HUES64 (cell line): Measurements from ENCODE around the gene FBXO39.
"Not testable (repeated sequence)": the region's sequence is repeated elsewhere in the genome, so short reads cannot be mapped to it uniquely, and the experiment has no call there.

Source experiments
- H3K27ac ChIP-seq: 2 replicates; pipeline ENCODE4 v1.7.0; 2013; ENCODE audit warnings: low read depth, low read length, inconsistent platforms
- H3K27me3 ChIP-seq: 2 replicates; pipeline ENCODE4 v1.6.1; 2013; ENCODE audit warnings: mild to moderate bottlenecking, low read length; ENCODE audit not compliant: insufficient read depth
- H3K36me3 ChIP-seq: 2 replicates; pipeline ENCODE4 v1.6.1; 2013; ENCODE audit warnings: mild to moderate bottlenecking, low read length; ENCODE audit not compliant: insufficient read depth
- H3K4me1 ChIP-seq: 2 replicates; pipeline ENCODE4 v1.6.1; 2013; ENCODE audit warnings: mild to moderate bottlenecking, low read length, moderate library complexity; ENCODE audit not compliant: insufficient read depth
- H3K4me3 ChIP-seq: 2 replicates; pipeline ENCODE4 v1.5.1; 2013; ENCODE audit warnings: mild to moderate bottlenecking, low read length, moderate library complexity
- H3K9ac ChIP-seq: 2 replicates; pipeline ENCODE4 v1.6.1; 2013; ENCODE audit warnings: mild to moderate bottlenecking, low read depth, low read length
- H3K9me3 ChIP-seq: 2 replicates; pipeline ENCODE4 v1.6.1; 2013; ENCODE audit warnings: low read depth, low read length; ENCODE audit not compliant: insufficient read depth
- WGBS: fragments of 150-250, 120-280 bp; methylation state at CpG from one replicate; pipeline ENCODE4 v1.1.7; 2013; ENCODE audit warnings: missing lambda C conversion rate; 5-methylcytosine and 5-hydroxymethylcytosine counted together

Gene FBXO39

GRCh38 chr17:6793748-6794493, 17.9 kb downstream of the FBXO39 start:
- no peaks in the 10 kb centered on the region for H3K9me3 ChIP-seq
- WGBS: 90% methylated on average over 5 of the region's 5 CpGs

GRCh38 chr17:6796017-6796886, 20.2 kb downstream of the FBXO39 start:
- Histone ChIP-seq H3K9ac (no peak overlapping the region), H3K27me3 (no peaks in the 10 kb centered on the region), H3K4me1 (peaks cover 11% of the 10 kb centered on the region), H3K9me3 (no peaks in the 10 kb centered on the region), H3K4me3 (no peak overlapping the region), H3K27ac (no peak overlapping the region), H3K36me3 (no peaks in the 10 kb centered on the region)
- WGBS: 80% methylated on average over 10 of the region's 10 CpGs

More at GRCh38 chr17:6793748-6794493, 17.9 kb downstream of the FBXO39 start:
- Histone ChIP-seq H3K9ac (no peak overlapping the region), H3K27ac (no peak overlapping the region), H3K4me1 (no peaks in the 10 kb centered on the region), H3K27me3 (peaks cover under 1% of the 10 kb centered on the region; the same call in 1 of the 2 replicates), H3K4me3 (no peak overlapping the region), H3K36me3 (no peaks in the 10 kb centered on the region)

DNA sequence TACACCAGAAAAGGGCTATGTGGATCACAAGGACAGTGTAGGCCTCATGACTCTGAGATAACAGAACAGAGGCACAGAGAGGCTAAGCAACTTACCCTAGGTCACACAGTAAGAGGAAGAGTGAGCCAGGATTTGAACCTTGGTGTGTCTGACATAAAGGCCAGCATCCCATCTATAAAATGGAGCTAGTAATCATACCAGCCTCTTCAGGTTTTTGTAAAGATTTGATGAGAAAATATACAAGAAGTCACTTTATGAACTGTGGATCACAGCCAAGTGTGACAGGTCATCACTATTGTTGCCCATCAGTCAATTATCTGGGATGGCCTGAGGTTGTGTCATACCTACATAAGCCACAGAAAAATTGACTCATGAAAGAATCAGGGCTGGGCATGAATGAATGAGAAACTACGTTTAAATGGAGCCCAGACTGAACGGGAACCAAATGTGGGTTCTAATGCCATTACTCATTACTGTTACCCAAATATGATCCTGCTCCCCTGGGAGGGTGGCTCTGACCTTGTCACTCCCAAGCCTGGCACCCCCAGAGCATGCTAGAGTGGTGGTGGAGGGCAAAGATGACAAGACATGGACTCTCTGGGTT, 21.0 kb downstream of the FBXO39 start:
- no peak overlapping the region for H3K4me3 ChIP-seq
- H3K36me3 ChIP-seq: no peaks in the 10 kb centered on the region
- no peak overlapping the region for H3K27ac ChIP-seq
- no peaks in the 10 kb centered on the region for H3K27me3 ChIP-seq
- peaks cover 11% of the 10 kb centered on the region for H3K4me1 ChIP-seq
- WGBS: 100% methylated on average over 2 of the region's 2 CpGs
- no peak overlapping the region for H3K9ac ChIP-seq
- no peaks in the 10 kb centered on the region for H3K9me3 ChIP-seq

DNA sequence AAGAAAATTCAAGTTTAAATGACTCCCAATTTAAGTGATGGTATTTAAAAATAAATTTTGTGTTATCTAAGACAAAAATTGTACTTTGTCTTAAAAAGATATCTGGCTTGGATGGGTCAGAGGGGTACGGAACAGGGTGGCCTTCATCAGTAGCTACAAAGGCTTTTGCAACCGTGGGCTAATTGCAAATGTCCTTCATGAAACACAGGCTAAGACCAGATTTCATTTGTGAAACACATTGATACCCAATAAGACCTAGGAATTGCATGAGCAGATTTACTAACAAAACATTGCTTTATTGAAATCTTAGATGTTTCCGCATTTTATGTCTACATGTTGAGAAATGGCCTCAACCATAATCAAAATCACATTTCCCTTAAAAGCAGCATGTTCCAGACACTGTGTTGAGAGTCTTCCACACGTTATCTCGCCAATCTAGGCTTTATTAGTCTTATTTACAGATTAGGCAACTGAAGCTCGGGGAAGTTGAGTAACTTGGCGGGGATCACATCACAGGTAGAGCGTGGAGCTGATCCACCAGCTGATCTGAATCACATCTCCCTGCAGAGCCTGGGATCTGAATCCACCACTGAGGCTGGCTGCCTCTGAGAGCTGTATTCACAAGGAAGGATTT, 21.8 kb downstream of the FBXO39 start:
- H3K4me3 ChIP-seq: no peak overlapping the region
- no peak overlapping the region for H3K27ac ChIP-seq
- H3K4me1 ChIP-seq: peaks cover 11% of the 10 kb centered on the region
- 94% methylated on average over 8 of the region's 8 CpGs for WGBS
- H3K36me3 ChIP-seq: no peaks in the 10 kb centered on the region
- H3K27me3 ChIP-seq: no peaks in the 10 kb centered on the region
- H3K9me3 ChIP-seq: no peaks in the 10 kb centered on the region
- no peak overlapping the region for H3K9ac ChIP-seq

- Histone ChIP-seq H3K9ac (no peak overlapping the region), H3K36me3 (no peaks in the 10 kb centered on the region), H3K27ac (no peak overlapping the region), H3K4me1 (peaks cover 11% of the 10 kb centered on the region), H3K9me3 (no peaks in the 10 kb centered on the region), H3K27me3 (no peaks in the 10 kb centered on the region), H3K4me3 (no peak overlapping the region)
- WGBS: 74% methylated on average over 6 of the region's 6 CpGs
Observed at GRCh38 chr17:6799738-6800137, 23.7 kb downstream of the FBXO39 start.

DNA sequence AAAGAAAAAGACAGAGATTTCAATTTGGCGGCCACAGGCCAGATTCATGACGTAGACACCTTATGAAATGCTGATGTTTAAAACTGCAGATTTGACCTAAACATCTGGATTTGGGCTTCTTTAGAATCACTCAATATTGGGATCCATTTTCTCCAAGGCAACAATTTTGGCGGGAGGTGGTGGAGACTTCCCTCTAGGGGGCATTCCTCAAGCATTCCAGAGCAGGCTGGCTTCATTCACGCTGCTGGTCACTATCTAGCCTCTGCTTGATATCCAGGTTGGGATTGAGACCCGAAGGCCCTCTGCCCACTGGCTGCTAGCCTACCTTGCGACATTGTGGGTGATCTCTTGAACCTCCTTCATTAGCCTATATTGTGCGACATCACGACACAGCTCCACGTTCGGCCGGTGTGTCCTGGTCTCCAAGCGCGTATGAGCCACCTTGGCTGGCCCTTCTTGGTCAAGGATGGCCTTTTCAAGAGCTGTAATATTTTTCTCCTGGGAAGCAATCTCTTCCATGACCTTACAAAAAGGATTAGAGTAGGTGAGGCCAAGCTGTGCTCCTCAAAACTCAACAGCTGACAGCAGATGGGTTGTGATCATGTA, 24.5 kb downstream of the FBXO39 start:
- no peaks in the 10 kb centered on the region for H3K27me3 ChIP-seq
- H3K4me3 ChIP-seq: no peak overlapping the region
- no peaks in the 10 kb centered on the region for H3K9me3 ChIP-seq
- peaks cover 11% of the 10 kb centered on the region for H3K4me1 ChIP-seq
- no peak overlapping the region for H3K9ac ChIP-seq
- 76% methylated on average over 13 of the region's 13 CpGs for WGBS
- no peak overlapping the region for H3K27ac ChIP-seq
- H3K36me3 ChIP-seq: no peaks in the 10 kb centered on the region

GRCh38 chr17:6811510-6811909, 35.5 kb downstream of the FBXO39 start:
- Histone ChIP-seq H3K36me3 (no peaks in the 10 kb centered on the region), H3K4me1 (no peaks in the 10 kb centered on the region), H3K27me3 (no peaks in the 10 kb centered on the region; the same call in 1 of the 2 replicates), H3K27ac (no peak overlapping the region), H3K9me3 (peaks cover 9% of the 10 kb centered on the region; the same call in 1 of the 2 replicates), H3K9ac (no peak overlapping the region), H3K4me3 (no peak overlapping the region)
- WGBS: 92% methylated on average over 9 of the region's 9 CpGs

DNA sequence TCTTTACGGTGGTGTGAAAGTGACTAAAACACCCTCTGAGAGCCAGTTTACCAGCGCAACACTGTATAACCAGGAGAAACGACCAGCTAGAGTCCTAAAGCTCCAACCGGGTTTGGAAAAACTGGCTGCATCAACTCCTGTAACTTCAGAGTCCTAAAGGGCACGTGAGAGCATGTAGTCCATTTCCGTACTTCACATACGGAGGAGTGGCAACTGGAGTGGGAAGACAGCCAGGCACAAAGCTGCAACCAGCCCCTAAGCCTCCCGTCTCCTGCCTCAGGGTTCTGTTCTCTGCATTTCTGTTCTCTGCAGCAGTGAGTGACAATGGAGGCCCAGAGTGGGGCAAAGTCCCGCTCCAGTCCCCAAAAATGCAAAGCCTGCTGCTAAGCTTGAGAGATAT, 36.3 kb downstream of the FBXO39 start:
- WGBS: 82% methylated on average over 9 of the region's 9 CpGs
- H3K9me3 ChIP-seq: peaks cover 9% of the 10 kb centered on the region; the same call in 1 of the 2 replicates
- H3K9ac ChIP-seq: no peak overlapping the region
- no peak overlapping the region for H3K4me3 ChIP-seq
- no peaks in the 10 kb centered on the region; the same call in 1 of the 2 replicates for H3K27me3 ChIP-seq
- no peak overlapping the region for H3K27ac ChIP-seq
- H3K4me1 ChIP-seq: no peaks in the 10 kb centered on the region
- no peaks in the 10 kb centered on the region for H3K36me3 ChIP-seq

- Histone ChIP-seq H3K9ac (no peak overlapping the region), H3K9me3 (no peaks in the 10 kb centered on the region), H3K4me3 (no peak overlapping the region), H3K27ac (no peak overlapping the region), H3K36me3 (no peaks in the 10 kb centered on the region), H3K4me1 (no peaks in the 10 kb centered on the region), H3K27me3 (no peaks in the 10 kb centered on the region; the same call in 1 of the 2 replicates)
- WGBS: 89% methylated on average over 10 of the region's 10 CpGs
Observed at GRCh38 chr17:6815775-6816174, 39.8 kb downstream of the FBXO39 start.

GRCh38 chr17:6816368-6816767, 40.4 kb downstream of the FBXO39 start:
- not testable (repeated sequence) for H3K27me3 ChIP-seq, H3K27ac ChIP-seq, H3K4me3 ChIP-seq, H3K4me1 ChIP-seq, H3K9ac ChIP-seq, H3K36me3 ChIP-seq, H3K9me3 ChIP-seq
- WGBS: 96% methylated on average over 2 of the region's 3 CpGs
